ENCODE results near the gene ZNF668. TPM values are rescaled to one million over a fixed set of nuclear protein-coding genes. Genes with fewer than 3 reads are reported as not detected.

ZNF668 gene
- total and polyA plus RNA-seq, 2 of the 8 experiments (the other 6 are each of a cell fraction or from before 2014, with no cell fraction given) = 14.0 to 14.3 TPM

DNA sequence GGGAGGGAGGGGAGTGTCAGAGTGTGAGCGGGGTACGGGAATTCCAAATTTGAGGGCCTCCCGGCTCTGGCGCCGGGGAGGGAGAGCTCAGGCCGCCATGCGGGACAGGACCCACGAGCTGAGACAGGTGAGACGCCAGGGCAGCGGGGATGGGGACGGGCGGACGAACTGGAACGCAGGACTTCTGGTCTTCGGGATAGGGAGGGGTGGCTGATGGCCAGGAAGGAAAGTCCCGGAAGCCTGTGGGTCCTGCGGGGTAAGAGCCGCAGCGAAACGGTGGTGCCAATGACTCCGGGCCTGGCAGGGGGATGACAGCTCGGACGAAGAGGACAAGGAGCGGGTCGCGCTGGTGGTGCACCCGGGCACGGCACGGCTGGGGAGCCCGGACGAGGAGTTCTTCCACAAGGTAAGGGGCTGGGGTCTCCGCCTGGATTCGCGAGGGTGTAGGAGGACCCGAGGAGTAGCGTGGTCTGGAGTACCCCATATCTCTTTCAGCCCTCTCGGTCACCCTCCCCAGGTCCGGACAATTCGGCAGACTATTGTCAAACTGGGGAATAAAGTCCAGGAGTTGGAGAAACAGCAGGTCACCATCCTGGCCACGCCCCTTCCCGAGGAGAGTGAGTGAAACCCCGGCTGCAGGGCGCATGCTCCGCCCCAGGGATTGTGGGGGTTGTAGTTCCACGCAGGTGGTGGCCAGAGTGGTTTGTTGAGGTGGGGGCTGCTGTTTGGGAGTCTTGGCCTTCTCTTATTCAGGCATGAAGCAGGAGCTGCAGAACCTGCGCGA, 40.1 kb downstream of the ZNF668 start (continued):
- TF ChIP-seq KDM1A (IDR thresholded peaks at IDR 0.05; ENCODE audit: borderline replicate concordance, low read length) (no peak), CEBPB (IDR thresholded peaks at IDR 0.05; ENCODE audit: low read depth, low read length) (no peak), MAFK (IDR thresholded peaks at IDR 0.05; ENCODE audit: low read depth, low read length) (no peak), RAD21 (IDR thresholded peaks at IDR 0.05 in 1 of 2, conservative IDR thresholded peaks at IDR 0.05 in 1 of 2; ENCODE audit: low read depth in 2 of 2, low read length in 2 of 2) (no peak), CTBP2 (IDR thresholded peaks at IDR 0.05; ENCODE audit: borderline replicate concordance, insufficient read depth, insufficient read length, low read length) (no peak), CHD2 (IDR thresholded peaks at IDR 0.05; ENCODE audit: low read length) (peak; percentile 25; the same call in 1 of the 2 replicates), SRF (IDR thresholded peaks at IDR 0.05; ENCODE audit: low read depth, low read length) (no peak), RXRA (IDR thresholded peaks at IDR 0.05; ENCODE audit: insufficient read depth, low read depth, low read length) (no peak), ZNF274 (IDR thresholded peaks at IDR 0.05; ENCODE audit: borderline replicate concordance, extremely low read depth, low read length) (no peak), SP1 (IDR thresholded peaks at IDR 0.05; ENCODE audit: low read depth, low read length) (no peak), EP300 (IDR thresholded peaks at IDR 0.05; ENCODE audit: borderline replicate concordance in 1 of 2, low read depth in 2 of 2, low read length in 2 of 2) (no peak), BACH1 (IDR thresholded peaks at IDR 0.05; ENCODE audit: low read length) (no peak), RFX5 (IDR thresholded peaks at IDR 0.05; ENCODE audit: borderline replicate concordance, low read depth, low read length) (no peak), GTF2F1 (IDR thresholded peaks at IDR 0.05; ENCODE audit: borderline replicate concordance, low read depth, low read length) (no peak), HDAC2 (IDR thresholded peaks at IDR 0.05; ENCODE audit: borderline replicate concordance in 1 of 2, low read depth in 2 of 2, low read length in 2 of 2) (no peak), RBBP5 (IDR thresholded peaks at IDR 0.05; ENCODE audit: borderline replicate concordance, low read depth, low read length) (no peak), BCL11A (IDR thresholded peaks at IDR 0.05; ENCODE audit: low read depth in 2 of 2, low read length in 2 of 2) (no peak), KDM5A (IDR thresholded peaks at IDR 0.05; ENCODE audit: low read length) (no peak), FOSL1 (IDR thresholded peaks at IDR 0.05; ENCODE audit: insufficient read depth, low read depth, low read length) (no peak)
- TF ChIP-seq, protein P1, sequence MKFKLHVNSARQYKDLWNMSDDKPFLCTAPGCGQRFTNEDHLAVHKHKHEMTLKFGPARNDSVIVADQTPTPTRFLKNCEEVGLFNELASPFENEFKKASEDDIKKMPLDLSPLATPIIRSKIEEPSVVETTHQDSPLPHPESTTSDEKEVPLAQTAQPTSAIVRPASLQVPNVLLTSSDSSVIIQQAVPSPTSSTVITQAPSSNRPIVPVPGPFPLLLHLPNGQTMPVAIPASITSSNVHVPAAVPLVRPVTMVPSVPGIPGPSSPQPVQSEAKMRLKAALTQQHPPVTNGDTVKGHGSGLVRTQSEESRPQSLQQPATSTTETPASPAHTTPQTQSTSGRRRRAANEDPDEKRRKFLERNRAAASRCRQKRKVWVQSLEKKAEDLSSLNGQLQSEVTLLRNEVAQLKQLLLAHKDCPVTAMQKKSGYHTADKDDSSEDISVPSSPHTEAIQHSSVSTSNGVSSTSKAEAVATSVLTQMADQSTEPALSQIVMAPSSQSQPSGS (IDR thresholded peaks at IDR 0.05; ENCODE audit: low read length) = no peak
- TF ChIP-seq, protein P2, sequence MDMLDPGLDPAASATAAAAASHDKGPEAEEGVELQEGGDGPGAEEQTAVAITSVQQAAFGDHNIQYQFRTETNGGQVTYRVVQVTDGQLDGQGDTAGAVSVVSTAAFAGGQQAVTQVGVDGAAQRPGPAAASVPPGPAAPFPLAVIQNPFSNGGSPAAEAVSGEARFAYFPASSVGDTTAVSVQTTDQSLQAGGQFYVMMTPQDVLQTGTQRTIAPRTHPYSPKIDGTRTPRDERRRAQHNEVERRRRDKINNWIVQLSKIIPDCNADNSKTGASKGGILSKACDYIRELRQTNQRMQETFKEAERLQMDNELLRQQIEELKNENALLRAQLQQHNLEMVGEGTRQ (IDR thresholded peaks at IDR 0.05; ENCODE audit: low read length) = no peak
